ENCODE data around the gene ABCG4.

DNA sequence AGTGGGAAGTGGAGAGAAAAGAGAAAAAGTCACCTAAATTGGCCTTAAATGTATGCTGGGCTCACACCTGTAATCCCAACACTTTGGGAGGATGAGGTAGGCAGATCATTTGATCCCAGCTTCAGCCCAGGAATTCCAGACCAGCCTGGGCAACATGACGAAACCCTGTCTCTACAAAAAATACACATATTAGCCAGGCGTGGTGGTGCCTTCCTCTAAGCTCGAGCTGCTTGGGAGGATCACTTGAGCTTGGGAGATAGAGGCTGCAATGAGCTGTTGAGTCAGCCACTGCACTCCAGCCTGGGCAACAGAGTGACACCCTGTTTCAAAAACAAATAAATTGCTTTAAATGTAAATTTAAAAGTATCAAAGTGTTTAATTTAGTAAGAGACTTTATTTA is 61.2 kb downstream of the ABCG4 start:
- TF ChIP-seq, protein P1, sequence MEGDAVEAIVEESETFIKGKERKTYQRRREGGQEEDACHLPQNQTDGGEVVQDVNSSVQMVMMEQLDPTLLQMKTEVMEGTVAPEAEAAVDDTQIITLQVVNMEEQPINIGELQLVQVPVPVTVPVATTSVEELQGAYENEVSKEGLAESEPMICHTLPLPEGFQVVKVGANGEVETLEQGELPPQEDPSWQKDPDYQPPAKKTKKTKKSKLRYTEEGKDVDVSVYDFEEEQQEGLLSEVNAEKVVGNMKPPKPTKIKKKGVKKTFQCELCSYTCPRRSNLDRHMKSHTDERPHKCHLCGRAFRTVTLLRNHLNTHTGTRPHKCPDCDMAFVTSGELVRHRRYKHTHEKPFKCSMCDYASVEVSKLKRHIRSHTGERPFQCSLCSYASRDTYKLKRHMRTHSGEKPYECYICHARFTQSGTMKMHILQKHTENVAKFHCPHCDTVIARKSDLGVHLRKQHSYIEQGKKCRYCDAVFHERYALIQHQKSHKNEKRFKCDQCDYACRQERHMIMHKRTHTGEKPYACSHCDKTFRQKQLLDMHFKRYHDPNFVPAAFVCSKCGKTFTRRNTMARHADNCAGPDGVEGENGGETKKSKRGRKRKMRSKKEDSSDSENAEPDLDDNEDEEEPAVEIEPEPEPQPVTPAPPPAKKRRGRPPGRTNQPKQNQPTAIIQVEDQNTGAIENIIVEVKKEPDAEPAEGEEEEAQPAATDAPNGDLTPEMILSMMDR (IDR thresholded peaks at IDR 0.05; ENCODE audit: low read depth, low read length, poor library complexity, severe bottlenecking): no peak
- TF ChIP-seq EZH2phosphoT487 (IDR thresholded peaks at IDR 0.05; ENCODE audit: borderline replicate concordance, low read length): no peak

Data from DOHH2 (cell line).